K562 (cell line): ENCODE measurements around the gene RAB13. TPM values are rescaled to one million over a fixed set of nuclear protein-coding genes. Genes with fewer than 3 reads are reported as not detected.

Experiments used
- BRF1 ChIP-seq: IDR thresholded peaks from 3 replicates; pipeline ENCODE4 v1.6.1; 2011; ENCODE audit warnings: borderline replicate concordance, mild to moderate bottlenecking; ENCODE audit not compliant: insufficient read length; ENCODE audit errors: extremely low read depth
- CREB3L1 ChIP-seq: fragments of 450-650 bp; IDR thresholded peaks from 2 replicates; pipeline ENCODE4 v1.6.1; 2014; ENCODE audit warnings: low read depth, mild to moderate bottlenecking, moderate library complexity, borderline replicate concordance
- DNMT1 ChIP-seq: fragments of 450-650 bp; IDR thresholded peaks from 2 replicates; pipeline ENCODE4 v1.6.1; 2016; ENCODE audit warnings: antibody characterized with exemption, mild to moderate bottlenecking
- FOXK1 ChIP-seq: sonication (generic); formaldehyde crosslinking; IDR thresholded peaks from 2 replicates; pipeline ENCODE4 v1.8.0; 2022; ENCODE audit warnings: missing genetic modification reagents, mild to moderate bottlenecking, borderline replicate concordance
- GTF2E2 ChIP-seq: fragments of 200-800 bp; sonication (Bioruptor generic); IDR thresholded peaks from 2 replicates; pipeline ENCODE4 v1.6.1; 2016; ENCODE audit warnings: missing genetic modification characterization, missing compliant biosample characterization
- HES1 ChIP-seq: fragments of 450-650 bp; IDR thresholded peaks from 2 replicates; pipeline ENCODE4 v1.6.1; 2016; ENCODE audit warnings: low read depth, mild to moderate bottlenecking, moderate library complexity
- NCOA6 ChIP-seq: fragments of 450-650 bp; IDR thresholded peaks from 2 replicates; pipeline ENCODE4 v1.6.1; 2017; ENCODE audit warnings: mild to moderate bottlenecking
- PRDM10 ChIP-seq: fragments of 450-650 bp; IDR thresholded peaks from 2 replicates; pipeline ENCODE4 v1.6.1; 2018; ENCODE audit not compliant: partially characterized antibody
- RAD21 ChIP-seq, 2 experiments: fragments of 250-450 bp in 1 of 2; fragments of 450-650 bp in 1 of 2; sonication (Bioruptor Pico) in 1 of 2; formaldehyde crosslinking in 1 of 2; IDR thresholded peaks in 1 of 2; conservative IDR thresholded peaks in 1 of 2; 2 replicates each; pipeline versions ENCODE4 v1.4.0 to v1.8.0; 2020 to 2022; ENCODE audit warnings: mild to moderate bottlenecking in 2 of 2, moderate library complexity in 1 of 2
- RBM25 ChIP-seq: fragments of 200-400 bp; formaldehyde crosslinking; IDR thresholded peaks from 2 replicates; pipeline ENCODE4 v1.6.1; 2018; ENCODE audit warnings: low read length, low read depth, moderate library complexity; ENCODE audit not compliant: severe bottlenecking
- SNRNP70 ChIP-seq: fragments of 200-400 bp; formaldehyde crosslinking; optimal IDR thresholded peaks from 2 replicates; pipeline ENCODE3; 2017; ENCODE audit warnings: low read depth, low read length
- SOX6 ChIP-seq: fragments of 450-650 bp; IDR thresholded peaks from 2 replicates; pipeline ENCODE4 v1.6.1; 2014; ENCODE audit warnings: mild to moderate bottlenecking
- SREBF2 ChIP-seq: sonication (generic); formaldehyde crosslinking; IDR thresholded peaks from 2 replicates; pipeline ENCODE4 v1.4.0; 2020; ENCODE audit warnings: mild to moderate bottlenecking, missing genetic modification reagents
- ZNF609 ChIP-seq: sonication (generic); formaldehyde crosslinking; IDR thresholded peaks from 2 replicates; pipeline ENCODE4 v1.8.1; 2023; ENCODE audit warnings: missing genetic modification reagents, mild to moderate bottlenecking, borderline replicate concordance
- polyA plus RNA-seq, 8 experiments: library from polyadenylated mRNA; depleted of rRNA in 4 of 8; stranded (reverse) in 5 of 8; unstranded in 3 of 8; fragments of >200 nt; fragmentation: Nextera tagmentation in 2 of 8; fragmentation: Illumina TruSeq in 1 of 8; extraction: Ambion mirVana in 2 of 8; extraction: Trizol in 1 of 8; gene quantifications; 2 replicates each; pipeline versions ENCODE4 v1.2.1 to v1.2.3, GENCODE V29; 2011 to 2014; ENCODE audit warnings: inconsistent platforms in 1 of 8, missing spikeins in 1 of 8
- total RNA-seq, 7 experiments: library from RNA; depleted of rRNA in 6 of 7; stranded (reverse); fragments of >200 nt in 6 of 7; fragmentation: Illumina TruSeq in 2 of 7; extraction: Trizol in 2 of 7; gene quantifications; 2 replicates each; pipeline versions ENCODE4 v1.2.1 to v1.2.3, GENCODE V29; 2011 to 2021; ENCODE audit warnings: low replicate concordance in 1 of 7

RAB13 gene
- total and polyA plus RNA-seq, 9 of the 15 experiments (the other 6 are each of a cell fraction or from before 2014, with no cell fraction given): 22.3 to 100 (median 39.8) TPM

GRCh38 chr1:153945131-153945794 lies 40.9 kb downstream of the RAB13 start (continued):
- TF ChIP-seq ZNF609: no peak
- TF ChIP-seq RAD21 (CRISPR knock-in tag; conservative IDR thresholded peaks at IDR 0.05 in 1 of 2, IDR thresholded peaks at IDR 0.05 in 1 of 2): no peak
- TF ChIP-seq GTF2E2: no peak
- peak; percentile 68; the same call in 1 of the 2 replicates for TF ChIP-seq FOXK1 (CRISPR knock-in tag)
- TF ChIP-seq SREBF2 (CRISPR knock-in tag): no peak
- TF ChIP-seq BRF1: no peak
- TF ChIP-seq SOX6: no peak
- TF ChIP-seq DNMT1: no peak; the same call in 1 of the 2 replicates
- TF ChIP-seq PRDM10: no peak
- TF ChIP-seq SNRNP70: no peak
- TF ChIP-seq NCOA6: no peak
- no peak for TF ChIP-seq RBM25
- no peak for TF ChIP-seq HES1
- 0 out of 2 replicates have a peak, but pooled peaks have one; percentile 20 for TF ChIP-seq CREB3L1
